GM19467 (cell line): ENCODE results near the gene PAX7.

Experiments used
- ATAC-seq: cut with Tn5 transposase; IDR thresholded peaks from one replicate; pipeline ENCODE4 v1.9.1; 2021; ENCODE audit warnings: mild to moderate bottlenecking, moderate library complexity; ENCODE audit not compliant: unreplicated experiment

PAX7 gene

DNA sequence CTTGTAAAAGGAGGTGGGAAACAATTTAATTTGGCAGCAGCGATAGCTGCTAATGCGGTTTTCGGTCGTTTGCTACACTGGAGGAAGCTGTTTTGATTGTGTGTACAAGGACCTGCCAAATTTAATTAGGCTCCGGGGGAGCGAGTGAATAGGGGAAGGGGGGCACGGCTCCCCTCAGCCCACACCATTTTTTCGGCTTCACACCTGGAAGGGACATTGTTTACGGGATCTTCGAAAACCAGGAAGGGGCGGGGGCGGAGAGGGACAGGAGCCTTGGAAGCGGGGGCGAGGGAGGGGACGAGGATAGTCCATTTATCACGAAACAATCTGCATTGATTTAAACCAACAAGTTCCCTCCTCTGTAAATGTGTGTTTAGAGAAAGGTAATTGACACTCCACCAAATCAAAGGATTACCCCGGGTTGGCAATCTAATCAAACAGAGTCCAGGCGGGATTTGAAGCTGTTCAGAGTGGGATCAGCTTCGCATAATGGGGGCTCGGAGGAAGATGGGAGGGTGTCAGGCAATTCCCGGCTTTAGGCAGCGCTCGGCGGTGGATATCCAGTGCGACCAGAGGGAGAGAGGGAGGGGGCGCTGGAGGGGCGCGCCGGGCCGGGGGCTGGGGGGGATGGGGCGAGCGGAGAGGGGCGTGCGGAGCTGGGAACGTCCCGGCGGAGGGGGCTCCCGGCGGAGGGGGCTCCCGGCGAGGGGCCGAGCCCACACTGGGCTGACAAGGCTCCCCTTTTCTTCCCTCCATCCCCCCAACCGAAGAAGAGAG, 9.8 kb downstream of the PAX7 start:
- ATAC-seq = no peak

GRCh38 chr1:18641005-18641941, 10.6 kb downstream of the PAX7 start:
- ATAC-seq = no peak

GRCh38 chr1:18642278-18643095, 11.8 kb downstream of the PAX7 start:
- ATAC-seq = no peak

- no peak for ATAC-seq
These were observed 12.7 kb downstream of the PAX7 start for GRCh38 chr1:18643154-18644012.

DNA sequence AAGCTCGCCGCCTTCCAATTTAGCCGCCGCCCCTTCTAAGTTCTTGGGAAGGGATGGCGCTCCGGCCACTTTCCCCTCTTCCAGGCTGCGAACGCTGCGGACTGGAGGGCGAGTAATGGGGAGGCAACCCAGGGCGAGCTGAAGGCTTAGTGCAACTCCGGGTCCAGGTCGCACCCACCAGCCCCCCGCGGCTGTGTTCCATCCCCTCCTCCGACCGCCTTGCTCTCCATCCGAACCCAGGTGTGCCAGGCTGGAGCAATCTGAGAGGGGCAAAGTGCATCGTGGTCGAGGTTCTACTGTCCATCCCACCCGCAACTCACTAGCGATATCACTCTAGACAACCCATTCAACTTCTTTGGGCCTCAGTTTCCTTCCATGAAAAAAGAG, 13.4 kb downstream of the PAX7 start:
- no peak for ATAC-seq

DNA sequence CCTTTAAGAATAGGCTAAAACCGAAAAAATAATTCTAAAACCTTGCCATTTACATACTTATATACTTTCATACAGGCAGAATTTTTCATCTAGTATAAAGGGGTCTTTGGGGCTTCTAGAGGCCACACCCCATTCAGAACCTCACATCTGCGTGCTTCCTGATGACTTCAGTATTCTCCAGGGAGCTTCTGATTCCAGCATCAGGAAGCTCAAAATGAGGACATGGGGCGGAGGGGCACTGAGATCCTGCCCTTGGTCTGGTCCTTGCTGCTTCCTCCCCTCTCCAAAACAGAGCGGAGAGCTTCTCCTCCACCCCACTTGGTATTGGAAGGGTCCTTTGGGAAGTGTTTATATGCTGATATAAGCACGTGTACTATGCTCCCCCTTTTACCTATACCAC, 13.8 kb downstream of the PAX7 start:
- no peak for ATAC-seq

DNA sequence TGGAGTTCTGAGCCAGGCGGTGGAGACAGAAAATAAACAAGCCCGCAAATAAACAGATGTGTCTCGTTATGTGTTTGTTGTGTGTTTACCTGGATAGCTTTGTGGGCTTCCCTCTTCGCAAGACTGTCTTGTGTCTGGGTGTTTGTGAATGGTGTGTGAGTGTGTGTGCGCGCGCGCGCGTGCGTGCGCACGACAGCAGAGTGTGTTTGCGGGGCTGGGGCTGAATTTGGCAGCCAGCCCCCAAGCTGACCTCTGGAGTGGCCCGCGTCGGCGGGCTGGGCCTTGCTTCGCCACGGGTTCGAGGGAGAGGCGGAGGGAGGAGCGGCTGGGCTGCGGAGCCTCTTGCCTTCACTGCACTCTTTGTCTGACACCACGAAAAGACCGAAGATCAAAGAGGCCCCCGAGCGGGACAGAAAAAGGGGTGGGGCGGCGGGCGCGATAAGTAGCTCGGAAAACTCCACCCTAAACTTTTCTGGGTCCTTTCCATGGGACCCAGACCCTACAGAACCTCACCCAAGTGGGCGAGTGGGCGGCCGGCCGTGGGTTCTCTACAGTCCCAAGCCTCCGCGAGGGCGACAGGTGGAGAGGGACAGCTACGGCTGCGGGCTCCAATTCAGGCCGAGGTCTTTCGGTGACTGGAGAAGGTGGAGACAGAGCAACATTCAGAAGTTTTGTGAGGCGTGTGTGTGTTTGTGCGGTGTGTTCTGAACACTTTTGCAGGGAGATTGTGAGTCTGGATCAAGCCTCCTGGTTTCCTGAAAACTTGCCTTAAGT, 14.5 kb downstream of the PAX7 start:
- no peak for ATAC-seq

GRCh38 chr1:18645747-18646090, 15.1 kb downstream of the PAX7 start:
- no peak for ATAC-seq

DNA sequence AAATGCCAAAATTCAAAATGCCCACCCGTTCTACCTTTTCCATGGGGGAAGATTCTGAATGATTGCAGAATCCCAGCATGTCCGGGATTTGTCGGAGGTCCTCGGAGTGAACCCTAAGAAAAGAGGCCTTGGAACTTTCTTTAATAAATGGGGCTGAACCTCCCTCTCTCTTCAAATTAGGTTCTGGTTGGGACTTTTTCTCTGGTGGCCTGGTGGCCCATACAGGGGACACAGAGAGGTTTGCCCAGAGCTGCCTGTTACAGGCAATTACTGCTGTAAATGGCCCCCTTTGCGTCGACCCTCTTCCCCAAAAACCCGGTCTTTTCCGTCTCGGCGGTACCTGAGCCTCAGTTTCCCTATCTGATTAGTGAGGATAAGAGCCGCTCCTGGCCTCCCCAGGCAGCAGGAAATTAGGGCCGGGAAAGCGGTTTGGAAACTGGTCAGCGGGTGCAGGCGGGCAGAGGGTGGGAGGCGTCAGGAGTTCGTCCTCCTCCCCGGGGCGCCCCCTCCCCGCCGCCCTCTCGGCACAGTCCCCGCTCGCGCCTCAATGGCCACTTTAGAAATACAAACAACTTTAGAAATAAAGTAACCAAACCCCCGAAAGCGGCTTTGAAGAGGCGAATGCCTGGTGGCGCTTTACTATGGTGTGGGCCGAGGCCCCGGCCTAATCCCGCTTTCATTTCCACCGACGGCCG, 15.6 kb downstream of the PAX7 start:
- no peak for ATAC-seq

GRCh38 chr1:18646786-18647410, 16.3 kb downstream of the PAX7 start:
- no peak for ATAC-seq

GRCh38 chr1:18647681-18648214, 17.1 kb downstream of the PAX7 start:
- ATAC-seq = no peak

GRCh38 chr1:18649693-18650370, 19.2 kb downstream of the PAX7 start:
- ATAC-seq = no peak

DNA sequence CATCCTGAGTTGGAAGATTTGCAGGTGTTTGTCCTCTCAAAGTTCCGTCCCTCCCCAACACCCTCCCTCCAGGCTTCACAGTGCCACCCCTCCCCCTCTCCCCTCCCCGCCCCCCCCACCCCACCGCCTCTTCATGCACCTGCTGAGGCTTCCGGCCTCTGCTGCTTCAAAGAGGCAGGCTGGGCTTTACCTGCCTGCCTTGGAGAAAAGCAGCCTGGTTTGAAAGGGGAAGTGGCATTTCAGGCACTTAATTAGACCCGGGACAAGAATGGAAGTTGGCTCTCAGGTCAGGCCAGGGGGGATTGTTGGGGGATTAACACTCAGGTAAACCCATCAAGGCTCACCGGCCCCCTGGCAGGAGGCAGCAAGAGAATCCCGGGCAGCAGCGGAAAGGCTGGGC, 21.1 kb downstream of the PAX7 start:
- no peak for ATAC-seq

DNA sequence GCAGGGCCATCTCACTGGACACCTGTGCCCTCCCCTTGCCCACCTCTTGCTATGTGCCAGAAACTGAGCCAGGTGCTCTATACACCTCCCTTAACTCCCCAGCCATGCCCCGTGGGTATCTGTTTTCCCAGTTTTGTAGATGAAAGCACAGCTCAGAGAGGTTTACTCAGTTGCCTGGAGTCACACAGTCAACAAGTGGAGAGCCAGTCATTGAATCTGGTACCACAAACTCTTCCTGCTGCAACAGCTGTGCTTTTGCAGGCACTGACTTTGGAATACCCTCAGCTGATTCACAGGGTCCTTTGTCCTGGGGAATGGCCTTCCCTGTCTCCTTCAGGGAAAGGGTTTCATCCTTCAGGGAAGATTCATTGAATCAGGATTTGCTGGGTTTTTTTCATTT, 22.1 kb downstream of the PAX7 start:
- no peak for ATAC-seq

DNA sequence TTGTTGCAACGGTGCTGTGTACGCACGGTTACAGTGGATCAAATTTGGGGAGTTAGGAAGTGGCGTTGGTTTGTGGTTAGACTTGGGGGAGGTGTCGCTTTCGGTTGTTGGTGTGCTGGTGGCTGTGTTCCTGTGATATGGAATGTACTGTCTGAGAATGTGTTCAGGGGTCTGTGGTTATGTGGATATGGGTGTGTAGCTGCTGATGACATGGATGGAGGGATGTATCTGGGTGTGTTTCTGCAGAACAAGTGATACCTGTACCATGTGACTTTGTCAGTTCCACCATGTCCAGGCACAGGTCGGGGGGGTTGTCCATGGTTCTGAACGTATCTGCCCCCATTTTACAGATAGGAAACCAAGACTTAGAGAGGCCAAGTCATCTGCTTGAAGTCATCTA, 22.7 kb downstream of the PAX7 start:
- ATAC-seq = no peak

- ATAC-seq = no peak
These were observed 23.3 kb downstream of the PAX7 start for GRCh38 chr1:18653916-18654315.

- no peak for ATAC-seq
These were observed 24.0 kb downstream of the PAX7 start for GRCh38 chr1:18654599-18654998.
